T-cell (primary cell): Measurements from ENCODE around the gene ZDHHC14. TPM values are rescaled to one million over a fixed set of nuclear protein-coding genes. Genes with fewer than 3 reads are reported as not detected.

Experiments
- ATAC-seq, 4 experiments: fragments of 200-7000 bp in 3 of 4; fragments of 150-1000 bp in 1 of 4; cut with Tn5 transposase; replicated peaks in 1 of 4; 1 replicate in 3 of 4; 2 replicates in 1 of 4; pipeline ENCODE4 v1.10.0; 2021; ENCODE audit warnings: moderate library complexity in 3 of 4, mild to moderate bottlenecking in 2 of 4, moderate number of reproducible peaks in 1 of 4
- CTCF ChIA-PET, 2 donors: fragments of 300-600 bp; sonication (Branson Sonifier 250); formaldehyde crosslinking; loops; one replicate each; lab custom pipeline; 2022; ENCODE audit warnings: antibody characterized with exemption in 2 of 2; lab: Charles Lee
- POLR2A ChIA-PET, 2 donors: fragments of 300-600 bp; sonication (Branson Sonifier 250); formaldehyde crosslinking; loops; one replicate each; lab custom pipeline; 2022; ENCODE audit warnings: antibody characterized with exemption in 2 of 2; lab: Charles Lee
- DNase-seq, 35 experiments: peaks; one replicate each; pipeline versions ENCODE4 v3.0.0 to v3.0.0-alpha.2; 2013 to 2023
- H3K27ac ChIP-seq: one replicate; pipeline ENCODE4 v1.5.1; 2013; ENCODE audit warnings: low read length
- H3K27me3 ChIP-seq, 2 experiments: replicated peaks in 1 of 2; 1 replicate in 1 of 2; 2 replicates in 1 of 2; pipeline versions ENCODE4 v1.6.1 to v1.7.0; 2013; ENCODE audit warnings: low read length in 1 of 2, mixed read lengths in 1 of 2; ENCODE audit not compliant: control insufficient read depth in 2 of 2, insufficient read depth in 2 of 2; ENCODE audit errors: extremely low read depth in 1 of 2
- H3K36me3 ChIP-seq, 2 donors: 1 replicate in 1 of 2; 2 replicates in 1 of 2; pipeline versions ENCODE4 v1.6.1 to v1.7.0; 2013; ENCODE audit warnings: low read length in 1 of 2; ENCODE audit not compliant: control insufficient read depth in 2 of 2, insufficient read depth in 1 of 2; ENCODE audit errors: extremely low read depth in 1 of 2
- H3K4me1 ChIP-seq, 2 experiments: 1 replicate in 1 of 2; 2 replicates in 1 of 2; pipeline versions ENCODE4 v1.6.1 to v1.7.0; 2013; ENCODE audit warnings: low read length in 2 of 2, mixed read lengths in 1 of 2; ENCODE audit not compliant: insufficient read depth in 2 of 2, control insufficient read depth in 1 of 2; ENCODE audit errors: extremely low read depth in 1 of 2
- H3K4me3 ChIP-seq, 2 donors: 1 replicate in 1 of 2; 2 replicates in 1 of 2; pipeline versions ENCODE4 v1.5.1 to v1.7.0; 2013; ENCODE audit warnings: mild to moderate bottlenecking in 2 of 2, low read length in 1 of 2, moderate library complexity in 1 of 2; ENCODE audit not compliant: control insufficient read depth in 1 of 2; ENCODE audit errors: extremely low read depth in 1 of 2
- H3K9me3 ChIP-seq: 2 replicates; pipeline ENCODE4 v1.7.0; 2013
- H3K27ac Mint-ChIP-seq, 2 donors: one replicate each; pipeline ENCODE4 v1.8.0; 2020 to 2021; ENCODE audit warnings: mild to moderate bottlenecking in 2 of 2, mixed read lengths in 2 of 2
- H3K27me3 Mint-ChIP-seq, 2 donors: one replicate each; pipeline ENCODE4 v1.8.0; 2021 to 2022; ENCODE audit warnings: mixed read lengths in 2 of 2
- H3K36me3 Mint-ChIP-seq: one replicate; pipeline ENCODE4 v1.8.0; 2021; ENCODE audit warnings: mixed read lengths
- H3K4me1 Mint-ChIP-seq, 3 donors: one replicate each; pipeline ENCODE4 v1.8.0; 2020 to 2022; ENCODE audit warnings: mixed read lengths in 3 of 3, mild to moderate bottlenecking in 1 of 3
- H3K4me3 Mint-ChIP-seq, 3 donors: one replicate each; pipeline ENCODE4 v1.8.0; 2020 to 2022; ENCODE audit warnings: mild to moderate bottlenecking in 3 of 3, mixed read lengths in 3 of 3, moderate library complexity in 3 of 3
- H3K9me3 Mint-ChIP-seq, 3 donors: one replicate each; pipeline ENCODE4 v1.8.0; 2020 to 2022; ENCODE audit warnings: mixed read lengths in 3 of 3
- WGBS: methylation state at CpG from one replicate; pipeline ENCODE4 v1.1.5; 2013; ENCODE audit warnings: missing lambda C conversion rate; ENCODE audit not compliant: insufficient coverage; 5-methylcytosine and 5-hydroxymethylcytosine counted together
- total RNA-seq, 35 experiments: library from RNA in 6 of 35; stranded (reverse) in 6 of 35; fragments of 120-200 nt in 1 of 35; gene quantifications; one replicate each; pipeline versions ENCODE4 v1.2.1 to v1.2.4 and lab custom pipeline; 2013 to 2026

Gene ZDHHC14
- total RNA-seq, 5 donors from 2014 or later (not counting 1 experiment from before 2014, with no cell fraction given): 2.1 to 3.7 (median 2.6) TPM

DNA sequence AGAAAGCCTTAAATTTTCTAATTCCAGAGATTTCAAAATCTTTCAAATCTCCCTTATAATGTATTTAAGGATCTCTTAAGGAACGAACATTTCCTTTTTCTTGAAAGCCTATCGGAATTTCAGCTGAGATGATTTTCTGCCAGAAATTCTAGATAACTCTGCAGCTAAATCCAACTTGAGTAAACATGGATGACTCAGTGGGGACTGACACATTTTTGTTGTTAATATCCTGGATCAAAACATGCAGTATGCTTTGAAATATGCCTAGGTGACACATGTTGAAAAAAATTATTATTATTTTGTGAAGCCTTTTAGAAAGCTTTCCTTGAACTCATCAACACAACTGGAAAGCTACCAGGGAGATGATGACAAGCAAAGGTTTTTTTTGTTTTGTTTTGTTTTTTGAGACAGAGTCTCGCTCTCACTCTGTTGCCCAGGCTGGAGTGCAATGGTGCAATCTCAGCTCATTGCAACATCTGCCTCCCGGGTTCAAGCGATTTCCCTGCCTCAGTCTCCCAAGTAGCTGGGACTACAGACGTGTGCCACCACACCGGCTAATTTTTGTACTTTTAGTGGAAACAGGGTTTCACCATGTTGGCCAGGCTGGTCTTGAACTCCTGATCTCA, 302.0 kb downstream of the ZDHHC14 start:
- no peaks in the 10 kb centered on the region for H3K36me3 Mint-ChIP-seq
- Histone ChIP-seq H3K4me1 (no peaks in the 10 kb centered on the region), H3K36me3 (no peaks in the 10 kb centered on the region), H3K27me3 (peaks cover 0 to 11% of the 10 kb centered on the region in 2 experiments), H3K9me3 (no peaks in the 10 kb centered on the region), H3K4me3 (no peak overlapping the region), H3K27ac (no peak overlapping the region)
- no peak for DNase-seq
- CTCF ChIA-PET: no interaction called here
- POLR2A ChIA-PET: no interaction called here
- H3K4me3 Mint-ChIP-seq: no peak overlapping the region
- H3K27me3 Mint-ChIP-seq: no peaks in the 10 kb centered on the region
- no peak for ATAC-seq
- WGBS: 89% methylated on average over 5 of the region's 7 CpGs
- no peak overlapping the region for H3K27ac Mint-ChIP-seq
- H3K4me1 Mint-ChIP-seq: no peaks in the 10 kb centered on the region
- H3K9me3 Mint-ChIP-seq: no peaks in the 10 kb centered on the region

DNA sequence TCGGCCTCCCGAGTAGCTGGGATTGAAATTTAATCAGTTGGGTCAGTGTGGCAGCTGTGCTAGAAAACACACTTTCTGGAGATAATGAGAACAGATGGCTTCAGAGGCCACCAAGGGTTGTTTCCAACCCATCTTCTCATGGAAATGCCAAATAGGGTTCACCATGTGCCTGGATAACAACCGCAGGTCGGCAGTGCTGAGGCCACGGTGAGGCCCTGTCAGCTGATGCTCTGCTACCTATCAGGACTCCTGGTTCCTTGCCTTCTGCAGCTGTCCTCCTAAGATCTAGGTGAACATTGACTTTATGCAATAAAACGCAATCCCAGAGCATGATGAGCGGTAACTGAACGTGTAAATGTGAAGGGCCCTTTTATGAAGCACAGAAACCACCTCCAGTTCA, 302.7 kb downstream of the ZDHHC14 start:
- Histone ChIP-seq H3K27me3 (peaks cover 0 to 11% of the 10 kb centered on the region in 2 experiments), H3K36me3 (no peaks in the 10 kb centered on the region), H3K4me1 (no peaks in the 10 kb centered on the region), H3K27ac (no peak overlapping the region), H3K4me3 (no peak overlapping the region), H3K9me3 (no peaks in the 10 kb centered on the region)
- WGBS: 86% methylated on average over 3 of the region's 8 CpGs
- H3K9me3 Mint-ChIP-seq: no peaks in the 10 kb centered on the region
- no peak overlapping the region for H3K4me3 Mint-ChIP-seq
- ATAC-seq (no peak), DNase-seq (no peak)
- H3K27me3 Mint-ChIP-seq: no peaks in the 10 kb centered on the region
- no peak overlapping the region for H3K27ac Mint-ChIP-seq
- ChIA-PET CTCF (no interaction called here), POLR2A (no interaction called here)
- H3K4me1 Mint-ChIP-seq: no peaks in the 10 kb centered on the region
- no peaks in the 10 kb centered on the region for H3K36me3 Mint-ChIP-seq

DNA sequence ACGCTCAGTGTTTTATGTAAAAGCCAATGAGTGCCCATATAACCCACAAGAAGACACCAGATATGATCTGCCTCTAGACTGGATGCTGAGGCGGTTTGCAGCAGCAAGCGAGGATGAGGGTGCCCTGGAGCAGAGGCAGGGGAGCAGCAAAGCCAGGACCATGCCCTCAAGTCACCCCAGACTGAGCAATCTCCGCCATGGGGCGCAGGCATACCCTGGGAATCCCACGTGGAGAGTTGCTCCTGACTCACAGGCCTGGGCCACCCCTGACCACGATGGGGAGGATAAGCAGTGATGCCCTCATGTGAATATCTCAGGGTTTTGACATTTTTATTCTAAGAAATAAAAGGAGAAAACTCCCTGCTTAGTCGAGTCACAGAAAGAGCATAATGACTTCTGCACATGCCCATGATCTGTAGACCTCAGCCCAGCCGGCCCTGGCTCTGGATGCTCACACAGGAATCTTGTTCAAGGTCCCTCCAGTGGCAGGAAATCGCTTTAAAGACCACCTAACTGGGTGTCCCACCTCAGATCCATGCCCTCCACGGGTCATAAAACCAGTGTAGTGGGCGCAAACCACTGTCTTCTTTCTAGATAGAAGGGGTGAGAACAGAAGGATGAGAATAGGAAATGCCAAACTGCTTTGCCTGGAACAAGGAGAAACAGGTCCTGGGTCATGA, 303.8 kb downstream of the ZDHHC14 start:
- H3K27ac Mint-ChIP-seq: no peak overlapping the region
- DNase-seq (no peak), ATAC-seq (no peak)
- Histone ChIP-seq H3K4me3 (no peak overlapping the region), H3K36me3 (no peaks in the 10 kb centered on the region), H3K4me1 (no peaks in the 10 kb centered on the region), H3K27ac (no peak overlapping the region), H3K27me3 (peaks cover 0 to 18% of the 10 kb centered on the region in 2 experiments), H3K9me3 (no peaks in the 10 kb centered on the region)
- no peaks in the 10 kb centered on the region for H3K9me3 Mint-ChIP-seq
- 53% methylated on average over 7 of the region's 12 CpGs for WGBS
- CTCF ChIA-PET: no interaction called here
- H3K4me3 Mint-ChIP-seq: no peak overlapping the region
- H3K4me1 Mint-ChIP-seq: no peaks in the 10 kb centered on the region
- POLR2A ChIA-PET: no interaction called here
- no peaks in the 10 kb centered on the region for H3K36me3 Mint-ChIP-seq
- peaks cover 0 to 3% of the 10 kb centered on the region in 2 donors for H3K27me3 Mint-ChIP-seq

DNA sequence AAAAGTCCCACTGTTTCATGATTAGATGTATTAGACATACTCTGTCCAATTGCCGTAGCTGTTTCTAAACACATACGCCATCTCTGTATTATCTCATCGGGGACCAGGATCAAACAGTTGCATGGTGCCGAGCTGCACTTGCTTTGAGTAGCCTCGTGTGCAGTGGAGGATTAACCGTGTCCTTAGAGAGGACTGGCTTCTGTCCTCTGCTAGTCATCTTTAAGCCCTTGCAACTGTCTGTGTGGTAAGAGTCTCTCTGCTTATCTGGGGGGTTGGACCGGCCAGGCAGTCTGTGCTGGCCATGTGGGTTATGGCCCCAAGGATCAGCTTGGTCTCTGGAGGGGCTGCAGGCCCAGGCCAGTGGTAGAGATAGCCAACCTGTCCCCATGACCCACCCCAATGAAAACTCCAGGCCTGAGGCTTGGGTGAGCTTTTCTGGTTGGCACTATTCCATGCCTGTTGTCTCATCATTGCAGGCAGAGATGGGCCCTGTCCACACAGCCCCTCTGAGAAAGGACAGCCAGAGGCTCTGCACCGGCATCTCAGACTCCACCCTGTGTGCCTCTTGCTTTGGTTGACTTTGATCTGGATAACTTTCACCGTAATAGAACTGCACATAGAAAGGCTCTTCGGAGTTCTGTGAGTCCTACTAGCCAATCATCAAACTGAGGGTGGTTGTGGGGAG, 304.7 kb downstream of the ZDHHC14 start:
- ATAC-seq (no peak), DNase-seq (no peak)
- no peak overlapping the region for H3K4me3 ChIP-seq
- H3K27me3 Mint-ChIP-seq: peaks cover 0 to 3% of the 10 kb centered on the region in 2 donors
- H3K36me3 Mint-ChIP-seq: no peaks in the 10 kb centered on the region
- CTCF ChIA-PET: interaction anchor here in 1 of 2 donors (0.5 kb wide), 1 partner anchor 450 kb away, joined by 5 read pairs; no protein-coding TSS in a partner anchor
- H3K27me3 ChIP-seq: peaks cover 0 to 20% of the 10 kb centered on the region in 2 experiments
- H3K27ac Mint-ChIP-seq: no peak overlapping the region
- no peak overlapping the region for H3K4me3 Mint-ChIP-seq
- POLR2A ChIA-PET: no interaction called here
- 96% methylated on average over 6 of the region's 10 CpGs for WGBS
- H3K4me1 ChIP-seq: no peaks in the 10 kb centered on the region
- H3K36me3 ChIP-seq: no peaks in the 10 kb centered on the region
- no peaks in the 10 kb centered on the region for H3K4me1 Mint-ChIP-seq
- no peak overlapping the region for H3K27ac ChIP-seq
- no peaks in the 10 kb centered on the region for H3K9me3 ChIP-seq
- no peaks in the 10 kb centered on the region for H3K9me3 Mint-ChIP-seq

DNA sequence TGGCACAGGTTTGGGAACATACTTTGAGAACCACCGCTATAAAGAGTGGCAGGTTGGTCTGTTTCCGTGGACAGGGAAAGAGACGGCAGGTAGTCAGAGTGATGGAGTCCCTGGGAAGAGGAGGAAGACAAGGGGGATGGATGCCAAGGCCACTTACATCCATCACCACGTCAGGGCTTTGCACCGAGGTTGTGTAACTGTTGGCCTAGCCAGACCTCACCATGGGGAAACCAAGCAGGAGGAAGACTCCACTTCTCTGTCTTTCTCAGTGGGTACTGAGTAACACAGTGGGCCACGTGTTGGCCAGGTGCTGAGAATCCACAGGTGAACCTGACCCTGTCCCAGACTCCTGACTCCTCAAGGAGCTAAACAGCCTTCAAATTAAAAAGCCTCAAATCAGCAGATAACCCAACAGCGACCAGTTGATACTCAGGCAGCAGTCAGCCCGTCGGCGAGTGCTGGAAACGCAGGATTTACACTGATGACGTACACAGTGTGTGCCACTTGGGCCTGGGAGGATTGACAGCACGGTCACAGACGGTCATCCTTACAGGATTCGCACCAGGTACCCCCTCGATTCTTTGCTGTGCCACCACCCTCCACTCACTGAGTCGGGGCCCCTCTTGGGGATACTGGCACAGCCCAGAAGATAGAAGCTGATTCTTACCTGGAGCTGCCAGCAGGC, 307.4 kb downstream of the ZDHHC14 start:
- Mint-ChIP-seq H3K9me3 (no peaks in the 10 kb centered on the region), H3K4me1 (no peaks in the 10 kb centered on the region), H3K27me3 (peaks cover 0 to 8% of the 10 kb centered on the region in 2 donors), H3K4me3 (no peak overlapping the region), H3K36me3 (no peaks in the 10 kb centered on the region), H3K27ac (no peak overlapping the region)
- peaks cover 0 to 24% of the 10 kb centered on the region in 2 experiments for H3K27me3 ChIP-seq
- no peak overlapping the region for H3K27ac ChIP-seq
- no peaks in the 10 kb centered on the region for H3K36me3 ChIP-seq
- H3K4me1 ChIP-seq: no peaks in the 10 kb centered on the region
- ATAC-seq: no peak
- 81% methylated on average over 14 of the region's 17 CpGs for WGBS
- CTCF ChIA-PET: no interaction called here
- POLR2A ChIA-PET: no interaction called here
- H3K4me3 ChIP-seq: no peak overlapping the region
- DNase-seq: no peak
- no peaks in the 10 kb centered on the region for H3K9me3 ChIP-seq

DNA sequence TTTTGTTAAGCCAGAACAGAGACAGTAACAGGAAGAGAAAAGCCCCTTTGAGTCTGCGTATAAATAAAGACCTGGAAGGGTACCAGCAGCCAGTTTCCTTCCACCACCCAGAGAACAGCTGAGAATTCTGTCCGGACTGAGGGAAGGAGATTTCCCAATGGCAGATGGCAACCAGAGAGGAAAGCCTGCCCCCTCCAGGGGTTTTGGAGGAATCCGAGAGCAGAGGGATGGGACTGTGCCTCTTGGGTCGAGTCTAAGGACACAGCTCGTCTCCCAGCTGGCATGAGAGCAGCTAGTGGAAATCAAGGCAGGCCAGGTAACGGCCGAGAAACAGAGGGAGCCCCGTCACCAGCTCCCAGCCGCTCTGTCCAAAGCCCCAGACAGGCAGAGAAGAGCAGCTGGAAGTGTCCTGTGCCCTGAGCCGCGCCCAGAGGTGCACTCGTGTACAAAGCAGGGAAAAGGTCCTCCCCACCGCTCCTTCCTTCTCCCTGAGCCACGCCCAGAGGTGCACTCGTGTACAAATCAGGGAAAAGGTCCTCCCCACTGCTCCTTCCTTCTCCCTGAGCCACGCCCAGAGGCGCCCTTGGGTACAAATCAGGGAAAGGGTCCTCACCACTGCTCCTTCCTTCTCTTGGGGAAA, 308.1 kb downstream of the ZDHHC14 start:
- DNase-seq (no peak), ATAC-seq (no peak)
- CTCF ChIA-PET: no interaction called here
- Mint-ChIP-seq H3K27me3 (peaks cover 0 to 8% of the 10 kb centered on the region in 2 donors), H3K4me1 (no peaks in the 10 kb centered on the region), H3K9me3 (no peaks in the 10 kb centered on the region), H3K4me3 (no peak overlapping the region), H3K36me3 (no peaks in the 10 kb centered on the region), H3K27ac (no peak overlapping the region)
- 86% methylated on average over 12 of the region's 17 CpGs for WGBS
- POLR2A ChIA-PET: no interaction called here
- Histone ChIP-seq H3K27me3 (peaks cover 0 to 24% of the 10 kb centered on the region in 2 experiments), H3K4me3 (no peak overlapping the region), H3K9me3 (no peaks in the 10 kb centered on the region), H3K36me3 (no peaks in the 10 kb centered on the region), H3K27ac (no peak overlapping the region), H3K4me1 (no peaks in the 10 kb centered on the region)
